HL-60 (cell line): ENCODE data around the gene SLC35F3.
A peak's percentile ranks its signal among the peaks of the same experiment; 100 is the strongest.

Source experiments
- DNase-seq, 2 experiments: peaks; one replicate each; pipeline ENCODE4 v3.0.0-alpha.2; 2010 to 2020; ENCODE audit warnings: low read depth in 1 of 2, low spot score in 1 of 2
- H3K27ac ChIP-seq: fragments of 250-450 bp; sonication (Bioruptor Pico); replicated peaks from 2 replicates; pipeline ENCODE4 v1.5.1; 2020; ENCODE audit warnings: mild to moderate bottlenecking, moderate library complexity
- H3K27me3 ChIP-seq: fragments of 250-450 bp; sonication (Bioruptor Pico); 2 replicates; pipeline ENCODE4 v1.5.1; 2021; ENCODE audit warnings: mild to moderate bottlenecking, moderate library complexity; ENCODE audit not compliant: insufficient read depth, poor library complexity, severe bottlenecking
- H3K4me3 ChIP-seq: replicated peaks from 2 replicates; pipeline ENCODE4 v1.5.1; 2011; ENCODE audit warnings: mild to moderate bottlenecking, control low read depth, low read length; ENCODE audit not compliant: insufficient read depth
- CTCF ChIP-seq: IDR thresholded peaks from one replicate; pipeline ENCODE4 v1.5.1; 2011; ENCODE audit warnings: low read length, control low read depth, inconsistent platforms; ENCODE audit not compliant: insufficient read depth
- GABPA ChIP-seq: IDR thresholded peaks from 2 replicates; pipeline ENCODE4 v1.6.1; 2012; ENCODE audit warnings: low read depth
- POLR2AphosphoS5 ChIP-seq: IDR thresholded peaks from 2 replicates; pipeline ENCODE4 v1.6.1; 2012; ENCODE audit warnings: low read depth
- REST ChIP-seq: IDR thresholded peaks from 2 replicates; pipeline ENCODE4 v1.6.1; 2012; ENCODE audit warnings: low read depth; ENCODE audit not compliant: insufficient replicate concordance
- SPI1 ChIP-seq: IDR thresholded peaks from 2 replicates; pipeline ENCODE4 v1.6.1; 2012; ENCODE audit warnings: low read depth, mild to moderate bottlenecking, borderline replicate concordance

SLC35F3 gene

GRCh38 chr1:234331507-234331906, 427.0 kb downstream of the SLC35F3 start:
- H3K27me3 ChIP-seq: no peaks in the 10 kb centered on the region
- no peak overlapping the region for H3K4me3 ChIP-seq
- TF ChIP-seq POLR2AphosphoS5 (no peak), REST (no peak), SPI1 (no peak), GABPA (no peak), CTCF (no peak)
- H3K27ac ChIP-seq: 0 out of 2 replicates have a peak overlapping the region, but pooled peaks have one; percentile 0
- DNase-seq: peak; percentile 81 to 82

- no peak for DNase-seq
- H3K27me3 ChIP-seq: no peaks in the 10 kb centered on the region
- no peak overlapping the region for H3K4me3 ChIP-seq
- no peak overlapping the region for H3K27ac ChIP-seq
- TF ChIP-seq CTCF (no peak), REST (no peak), GABPA (no peak), SPI1 (no peak), POLR2AphosphoS5 (no peak)
Observed at GRCh38 chr1:234336359-234336758, 431.9 kb downstream of the SLC35F3 start.

- H3K27ac ChIP-seq: no peak overlapping the region
- TF ChIP-seq POLR2AphosphoS5 (no peak), GABPA (no peak), REST (no peak), SPI1 (no peak), CTCF (no peak)
- DNase-seq: no peak
- no peaks in the 10 kb centered on the region for H3K27me3 ChIP-seq
- no peak overlapping the region for H3K4me3 ChIP-seq
Observed at GRCh38 chr1:234337233-234337632, 432.8 kb downstream of the SLC35F3 start.
